ENCODE data around the gene GNA15. TPM values are rescaled to one million over a fixed set of nuclear protein-coding genes. Genes with fewer than 3 reads are reported as not detected.

Gene GNA15
- total and polyA plus RNA-seq, 2 of the 8 experiments (the other 6 are each of a cell fraction or from before 2014, with no cell fraction given) = 0.26 to 0.45 TPM

DNA sequence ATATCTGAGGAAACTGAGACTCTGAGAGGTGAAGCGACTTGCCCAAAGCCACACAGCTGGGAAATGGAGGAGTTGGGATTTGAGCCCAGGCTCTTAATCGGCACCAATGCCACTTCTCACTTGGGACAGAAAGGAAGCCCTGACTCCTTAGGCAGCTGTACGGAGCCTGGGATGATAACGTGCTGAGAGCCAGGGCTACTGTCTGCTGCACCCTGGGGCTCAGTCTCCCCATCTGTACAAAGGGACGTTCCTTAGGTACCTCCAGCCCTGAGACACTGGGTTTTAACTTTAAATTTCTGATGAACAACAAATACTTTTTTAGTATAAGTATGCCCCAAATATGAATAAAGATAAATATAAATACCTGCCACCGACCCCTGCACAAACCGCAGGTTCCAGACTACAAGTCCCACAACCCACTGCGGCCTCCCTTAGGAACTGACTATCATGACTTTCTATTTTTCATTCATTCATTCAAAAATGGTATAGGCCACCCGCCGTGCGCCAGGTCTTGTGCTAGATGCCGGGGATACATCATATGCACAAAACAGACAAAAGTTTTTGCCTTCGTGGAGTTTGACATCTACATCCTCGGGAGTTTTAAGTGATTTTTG is 49.1 kb downstream of the GNA15 start:
- Histone ChIP-seq H2BK5ac (ENCODE audit: low read depth, low read length) (peak overlapping the region; percentile 94), H2BK20ac (ENCODE audit: low read length) (no peak overlapping the region), H3K14ac (ENCODE audit: insufficient read length) (no peak overlapping the region), H3K9ac (replicated peaks in 1 of 4; ENCODE audit: extremely low read depth in 1 of 4, low read depth in 3 of 4, low read length in 3 of 4) (no peak overlapping the region), H3K56ac (replicated peaks; ENCODE audit: insufficient read length, low read depth, low read length) (no peak overlapping the region), H3K36me3 (ENCODE audit: control insufficient read depth in 2 of 4, insufficient read depth in 4 of 4, low read length in 3 of 4) (no peaks in the 10 kb centered on the region; a peak in 1 of 8 replicates), H3K4me3 (ENCODE audit: extremely low read depth in 1 of 4, insufficient read depth in 2 of 4, low read depth in 3 of 4, low read length in 4 of 4) (peak overlapping the region; percentile 71 to 94 (median 78)), H3K4ac (replicated peaks; ENCODE audit: insufficient read length, low read depth, low read length) (no peak overlapping the region), H2AK5ac (ENCODE audit: low read depth, low read length) (no peak overlapping the region), H2AFZ (ENCODE audit: low read length) (peak overlapping the region; percentile 98), H4K20me1 (replicated peaks in 1 of 2; ENCODE audit: control insufficient read depth in 1 of 2, insufficient read depth in 2 of 2, low read length in 2 of 2) (peaks cover 25 to 27% of the 10 kb centered on the region in 2 experiments), H3K79me1 (ENCODE audit: low read depth, low read length) (peaks cover 26% of the 10 kb centered on the region), H3K4me1 (replicated peaks in 1 of 4; ENCODE audit: control insufficient read depth in 3 of 4, insufficient read depth in 4 of 4, low read length in 3 of 4) (peaks cover 0 to 16% (median 10%) of the 10 kb centered on the region in 4 experiments; a peak in 6 of 7 replicates), H2BK12ac (ENCODE audit: low read depth, low read length) (peak overlapping the region; percentile 84; the same call in 1 of the 2 replicates), H2BK15ac (ENCODE audit: low read length) (no peak overlapping the region), H3K27me3 (replicated peaks in 1 of 4; ENCODE audit: control insufficient read depth in 3 of 4, extremely low read depth in 1 of 4, insufficient read depth in 3 of 4, low read length in 3 of 4) (no peaks in the 10 kb centered on the region), H3K27ac (ENCODE audit: low read depth, low read length) (no peak overlapping the region), H3K23me2 (ENCODE audit: low read depth, low read length) (peaks cover 8% of the 10 kb centered on the region; the same call in 1 of the 2 replicates), H3K79me2 (ENCODE audit: control insufficient read depth in 1 of 2, insufficient read depth in 2 of 2, low read length in 2 of 2) (peaks cover 13 to 42% of the 10 kb centered on the region in 2 experiments), H4K8ac (ENCODE audit: extremely low read depth, insufficient read depth, low read length) (no peak overlapping the region), H4K5ac (ENCODE audit: insufficient read length, low read depth, low read length) (no peak overlapping the region), H3K4me2 (ENCODE audit: insufficient read depth in 1 of 2, low read depth in 2 of 2, low read length in 2 of 2) (peak overlapping the region; percentile 67 to 79), H3K9me3 (ENCODE audit: insufficient read depth in 2 of 2, low read depth in 1 of 2, low read length in 1 of 2) (no peaks in the 10 kb centered on the region), H4K91ac (replicated peaks; ENCODE audit: insufficient read length, low read length) (no peak overlapping the region), H3K23ac (ENCODE audit: insufficient read length) (no peak overlapping the region), H2BK120ac (replicated peaks; ENCODE audit: low read depth, low read length) (no peak overlapping the region), H3K18ac (ENCODE audit: extremely low read depth, low read length) (no peak overlapping the region)
- CTCF ChIA-PET (ENCODE audit: partially characterized antibody) = interaction anchor here (1.1 to 2.2 kb wide), 2 partner anchors 58 to 230 kb away, joined by 3 to 7 read pairs; no protein-coding TSS in a partner anchor
- POLR2A ChIA-PET (ENCODE audit: partially characterized antibody) = interaction anchor here (0.6 to 1.5 kb wide), 4 partner anchors 17 to 149 kb away, joined by 3 to 5 read pairs (median 3); no protein-coding TSS in a partner anchor
- FAIRE-seq (no peak), DNase-seq (ENCODE audit: low read depth in 1 of 2, low spot score in 2 of 2) (no peak)
- 26% methylated on average over 14 of the region's 14 CpGs; no CpG with 5 or more reads in 1 of the 2 experiments for WGBS, 2 experiments (ENCODE audit: extremely low coverage in 1 of 2, insufficient coverage in 1 of 2, insufficient read length in 1 of 2, insufficient replicate concordance in 2 of 2, low coverage in 1 of 2, low lambda C conversion rate in 2 of 2, missing lambda C conversion rate in 1 of 2)
- peak; percentile 100 for TF ChIP-seq SAP30 (IDR thresholded peaks at IDR 0.05; ENCODE audit: insufficient read depth, insufficient replicate concordance, low read length)
- TF ChIP-seq POLR2A (IDR thresholded peaks at IDR 0.05; ENCODE audit: control extremely low read depth in 1 of 2, low read depth in 2 of 2, low read length in 2 of 2) = no peak
- no peak for TF ChIP-seq CEBPB (IDR thresholded peaks at IDR 0.05; ENCODE audit: low read depth, low read length)
